ENCODE measurements around the gene PVALB.
"Not testable (repeated sequence)": the region's sequence is repeated elsewhere in the genome, so short reads cannot be mapped to it uniquely, and the experiment has no call there.

PVALB gene

DNA sequence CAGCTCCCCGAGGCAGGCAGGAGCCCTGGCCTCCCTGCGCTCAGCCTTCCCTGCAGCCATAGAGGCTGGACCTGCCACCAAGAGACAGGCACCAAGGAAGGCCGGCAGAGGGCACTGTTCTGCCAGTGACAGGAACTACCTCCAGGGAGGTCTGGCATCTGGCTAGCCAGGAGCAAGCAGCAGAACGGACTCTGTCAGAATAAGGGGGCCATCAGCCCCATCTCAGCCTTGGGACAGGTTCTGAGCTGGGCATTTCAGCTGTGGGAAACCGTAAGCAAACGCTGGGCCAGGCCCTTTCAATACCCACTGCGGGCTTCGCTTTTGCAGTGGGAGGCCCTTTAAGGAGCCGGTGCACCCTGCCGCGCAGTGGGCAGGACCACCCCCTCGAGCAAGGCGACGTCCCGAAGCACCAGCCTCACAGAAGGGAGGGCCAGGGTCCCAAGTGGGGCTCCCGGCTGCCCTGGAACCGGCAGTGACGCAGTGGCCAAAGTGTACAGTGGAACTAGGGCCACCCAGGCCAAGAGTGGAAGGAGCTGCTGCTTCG is 59.1 kb downstream of the PVALB start:
- peak; percentile 48 for DNase-seq (ENCODE audit: low read depth, low spot score)

DNA sequence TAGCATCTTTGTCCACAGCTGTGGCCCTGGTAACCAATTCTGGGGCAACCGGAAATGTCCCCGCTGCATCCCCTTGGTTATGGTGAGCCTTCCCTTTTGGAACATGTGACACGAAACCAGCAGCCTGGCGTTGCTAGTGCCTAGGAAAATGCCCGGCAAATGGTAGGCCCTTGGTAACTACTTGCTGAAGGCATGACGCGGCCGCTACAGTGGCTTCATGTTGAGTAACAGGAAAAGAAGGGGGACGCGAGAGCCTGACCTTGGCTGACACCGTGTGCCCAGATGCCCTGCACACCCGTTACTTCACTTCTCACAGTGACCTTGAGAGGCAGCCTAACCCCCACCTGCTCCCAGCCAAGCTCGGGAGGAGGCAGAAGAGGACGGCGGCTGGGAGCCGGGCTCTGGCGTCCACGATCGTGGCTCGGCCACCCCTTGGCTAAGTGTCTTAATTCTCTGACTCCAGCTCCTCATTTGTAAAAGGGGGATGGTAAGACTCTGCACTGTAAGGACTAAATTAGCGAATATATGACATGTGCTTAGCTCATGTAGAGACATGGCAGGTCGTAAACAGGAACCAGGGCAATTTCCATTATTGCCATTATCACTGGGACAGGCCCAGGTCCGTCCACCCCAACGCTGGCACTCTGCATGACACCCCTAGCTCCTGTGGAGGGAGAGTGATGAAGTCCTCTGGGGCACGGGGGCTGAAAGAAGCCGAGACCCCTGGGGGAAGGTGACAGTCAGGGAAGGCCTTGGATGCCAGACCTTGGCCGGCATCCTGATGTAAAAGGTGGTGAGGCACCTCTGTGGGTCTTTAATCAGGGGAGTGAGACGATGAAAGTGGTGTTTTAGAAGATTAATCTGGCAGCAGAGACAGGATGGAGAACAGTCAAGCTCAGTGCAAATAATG is 59.8 kb downstream of the PVALB start:
- no peak for DNase-seq (ENCODE audit: low read depth, low spot score)

DNA sequence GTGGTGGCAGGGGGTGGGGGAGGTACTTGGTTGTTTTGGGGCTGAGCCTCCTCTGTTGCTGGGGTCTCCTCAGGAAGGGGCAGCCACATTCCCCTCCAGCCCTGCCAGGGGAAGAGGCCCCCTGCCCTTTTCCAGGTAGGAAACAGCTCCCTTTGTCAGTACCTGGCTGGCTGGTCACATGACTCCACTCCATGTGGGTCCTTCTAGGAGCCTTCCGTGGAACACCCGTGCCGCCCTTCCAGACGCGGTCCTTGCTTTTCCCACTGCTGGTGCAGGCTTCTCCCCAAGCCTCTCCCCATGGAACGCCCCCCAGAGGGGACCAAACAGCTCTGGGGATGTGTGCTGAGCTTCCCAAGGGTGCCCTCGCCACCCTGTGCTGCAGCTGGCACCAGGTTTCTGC is 60.8 kb downstream of the PVALB start:
- DNase-seq (ENCODE audit: low read depth, low spot score): no peak

DNA sequence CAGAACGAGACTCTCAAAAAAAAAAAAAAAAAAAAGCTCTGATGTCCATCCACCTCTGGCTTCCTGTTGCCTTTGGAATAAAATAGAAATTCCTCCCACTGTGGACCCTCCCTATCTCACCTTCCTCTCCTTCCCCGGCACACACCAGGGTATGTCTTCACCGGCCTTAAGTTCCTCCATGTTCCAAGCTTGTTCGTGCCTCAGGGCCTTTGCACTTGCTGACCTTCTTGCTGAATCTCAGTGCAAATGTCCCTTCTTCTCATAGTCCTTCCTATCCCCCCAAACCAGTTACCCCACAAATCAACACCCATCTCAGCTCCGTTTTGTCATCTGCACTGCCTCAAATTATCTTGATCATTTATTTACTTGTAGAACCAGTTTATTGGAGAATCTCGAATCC is 61.5 kb downstream of the PVALB start:
- no peak for DNase-seq (ENCODE audit: low read depth, low spot score)

DNA sequence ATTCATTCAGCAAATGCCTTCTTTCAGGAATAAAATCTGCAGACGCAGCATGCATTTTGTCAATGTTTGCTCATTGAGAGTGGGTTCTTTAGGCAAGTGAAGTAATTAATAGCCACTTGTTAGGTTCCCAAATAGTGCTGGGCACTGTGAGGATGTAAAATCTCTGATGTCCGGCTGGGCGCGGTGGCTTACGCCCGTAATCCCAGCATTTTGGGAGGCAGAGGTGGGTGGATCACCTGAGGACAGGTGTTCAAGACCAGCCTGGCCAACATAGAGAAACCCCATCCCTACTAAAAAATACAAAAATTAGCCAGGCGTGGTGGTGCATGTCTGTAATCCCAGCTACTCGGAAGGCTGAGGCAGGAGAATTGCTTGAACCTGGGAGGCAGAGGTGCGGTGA is 62.0 kb downstream of the PVALB start:
- not testable (repeated sequence) for DNase-seq (ENCODE audit: low read depth, low spot score)

DNA sequence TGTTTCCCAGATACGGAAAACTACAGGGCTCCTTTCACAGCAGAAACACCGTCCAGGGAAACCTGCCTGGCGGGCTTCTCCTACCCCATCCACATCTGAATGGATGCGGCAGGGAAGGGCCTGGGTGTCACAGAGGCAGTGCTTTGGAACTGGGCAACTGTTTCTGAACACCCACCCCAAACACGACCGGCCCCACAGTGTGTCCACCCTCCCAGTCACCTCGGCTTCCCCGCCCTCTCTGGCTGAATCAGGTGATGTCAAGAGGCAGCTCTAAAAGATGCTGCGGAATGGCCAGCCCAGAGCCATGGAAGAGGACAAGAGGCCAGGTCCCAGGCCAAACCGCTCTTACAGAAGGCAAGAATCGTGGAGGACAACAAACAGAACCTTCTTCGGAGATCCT is 62.9 kb downstream of the PVALB start:
- DNase-seq (ENCODE audit: low read depth, low spot score): no peak

DNA sequence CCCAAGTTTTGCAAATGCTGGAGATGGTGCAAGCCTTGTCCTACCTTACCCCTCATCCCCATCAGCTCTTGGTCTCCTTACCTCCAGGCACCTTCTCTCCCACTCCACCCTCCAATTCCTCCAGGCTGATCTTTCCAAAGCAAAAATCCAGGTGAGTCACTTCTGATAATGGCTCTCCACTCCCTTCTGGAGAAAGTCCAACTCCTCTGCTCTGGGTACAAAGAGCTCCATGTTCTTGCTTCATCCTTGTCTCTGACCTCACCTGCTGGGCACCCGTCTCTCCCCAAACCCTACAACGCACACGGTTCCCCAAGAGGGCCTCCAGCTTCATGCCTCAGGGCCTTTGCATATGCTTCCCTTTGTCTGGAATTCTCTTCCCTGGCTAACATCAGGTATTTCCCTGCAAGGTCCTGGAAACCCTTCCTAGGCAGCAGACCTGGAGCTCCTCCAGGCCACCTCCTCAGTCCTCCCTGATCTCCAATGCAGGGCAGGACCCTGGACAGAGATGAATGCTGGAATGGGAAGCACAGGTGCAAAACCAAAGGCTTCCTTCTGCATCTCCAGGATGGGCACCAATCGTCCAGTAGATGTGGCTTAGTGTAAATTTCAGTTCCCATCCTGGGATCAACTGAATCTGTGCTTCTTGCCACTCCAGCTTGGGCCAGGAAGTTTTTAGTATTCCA is 63.6 kb downstream of the PVALB start:
- DNase-seq (ENCODE audit: low read depth, low spot score): no peak

Data from iPS DF 19.7 (cell line).